BJ (cell line): ENCODE results near the gene PSMB8. TPM values are rescaled to one million over a fixed set of nuclear protein-coding genes. Genes with fewer than 3 reads are reported as not detected.
"Not testable (repeated sequence)": the region's sequence is repeated elsewhere in the genome, so short reads cannot be mapped to it uniquely, and the experiment has no call there.

ENCODE experiments used
- CTCF ChIA-PET: fragments of 350-600 bp; formaldehyde crosslinking; extraction: SDS; loops from one replicate; lab custom pipeline; 2021; ENCODE audit warnings: antibody characterized with exemption, inconsistent platforms; lab: Yijun Ruan, JAX
- POLR2A ChIA-PET: fragments of 300-600 bp; sonication (Branson Sonifier 250); formaldehyde crosslinking; extraction: SDS; loops from one replicate; lab custom pipeline; 2021; ENCODE audit warnings: antibody characterized with exemption; lab: Charles Lee
- DNase-seq: peaks from one replicate; pipeline ENCODE4 v3.0.0-alpha.2; 2011; ENCODE audit warnings: low read depth
- H3K27me3 ChIP-seq: 2 replicates; pipeline ENCODE4 v1.6.0; 2011; ENCODE audit warnings: low read length; ENCODE audit not compliant: control insufficient read depth, insufficient read depth
- H3K36me3 ChIP-seq: 2 replicates; pipeline ENCODE4 v1.5.1; 2011; ENCODE audit warnings: low read length; ENCODE audit not compliant: control insufficient read depth, insufficient read depth
- H3K4me3 ChIP-seq: 2 replicates; pipeline ENCODE4 v1.5.1; 2011; ENCODE audit warnings: low read depth, mild to moderate bottlenecking, control low read depth, low read length
- polyA plus RNA-seq: library from polyadenylated mRNA; depleted of rRNA; stranded (reverse); fragments of >200 nt; gene quantifications from 2 replicates; pipeline ENCODE4 v1.2.3, GENCODE V29; 2011
- TF ChIP-seq, protein P1 (sequence below): IDR thresholded peaks from 2 replicates; pipeline ENCODE4 v1.5.1; 2011; ENCODE audit warnings: low read depth, mild to moderate bottlenecking, control low read depth, inconsistent platforms, low read length, moderate library complexity; ENCODE audit not compliant: insufficient read depth

PSMB8 gene
- polyA plus RNA-seq, 1 experiment, result 79.6 TPM

GRCh38 chr6:32879691-32880090 is 35.8 kb upstream of the PSMB8 start:
- ChIA-PET POLR2A (no interaction called here), CTCF (interaction anchor here (0.8 to 3.2 kb wide), 5 partner anchors 12 to 269 kb away, joined by 3 to 11 read pairs (median 5); partner anchors contain the start of genes PSMB9, TAP1 and TAP2)
- DNase-seq, result no peak
- Histone ChIP-seq H3K27me3 (peaks cover 9% of the 10 kb centered on the region), H3K36me3 (no peaks in the 10 kb centered on the region), H3K4me3 (no peak overlapping the region)
- TF ChIP-seq, protein P1, sequence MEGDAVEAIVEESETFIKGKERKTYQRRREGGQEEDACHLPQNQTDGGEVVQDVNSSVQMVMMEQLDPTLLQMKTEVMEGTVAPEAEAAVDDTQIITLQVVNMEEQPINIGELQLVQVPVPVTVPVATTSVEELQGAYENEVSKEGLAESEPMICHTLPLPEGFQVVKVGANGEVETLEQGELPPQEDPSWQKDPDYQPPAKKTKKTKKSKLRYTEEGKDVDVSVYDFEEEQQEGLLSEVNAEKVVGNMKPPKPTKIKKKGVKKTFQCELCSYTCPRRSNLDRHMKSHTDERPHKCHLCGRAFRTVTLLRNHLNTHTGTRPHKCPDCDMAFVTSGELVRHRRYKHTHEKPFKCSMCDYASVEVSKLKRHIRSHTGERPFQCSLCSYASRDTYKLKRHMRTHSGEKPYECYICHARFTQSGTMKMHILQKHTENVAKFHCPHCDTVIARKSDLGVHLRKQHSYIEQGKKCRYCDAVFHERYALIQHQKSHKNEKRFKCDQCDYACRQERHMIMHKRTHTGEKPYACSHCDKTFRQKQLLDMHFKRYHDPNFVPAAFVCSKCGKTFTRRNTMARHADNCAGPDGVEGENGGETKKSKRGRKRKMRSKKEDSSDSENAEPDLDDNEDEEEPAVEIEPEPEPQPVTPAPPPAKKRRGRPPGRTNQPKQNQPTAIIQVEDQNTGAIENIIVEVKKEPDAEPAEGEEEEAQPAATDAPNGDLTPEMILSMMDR, result no peak

DNA sequence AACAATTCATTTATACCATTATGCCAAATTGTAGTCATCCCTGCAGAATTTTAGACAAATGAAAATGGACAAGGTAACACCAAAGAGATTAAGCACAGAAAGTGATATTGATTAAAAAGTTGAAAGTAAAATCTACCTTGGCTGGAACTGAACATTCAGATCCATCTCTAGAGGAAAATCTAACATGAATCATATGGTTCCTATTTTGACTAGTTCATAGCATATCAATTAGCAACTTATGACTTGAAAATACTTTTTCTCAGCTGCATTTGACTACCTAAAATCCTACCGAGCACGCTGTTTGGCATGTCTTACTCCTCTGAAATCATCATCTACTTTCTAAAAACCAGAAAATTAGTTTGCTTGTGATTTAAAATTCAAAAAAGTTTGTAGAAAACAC is 32.8 kb upstream of the PSMB8 start:
- ChIA-PET POLR2A (no interaction called here), CTCF (interaction anchor here (1.1 to 3.2 kb wide), 5 partner anchors 8 to 108 kb away, joined by 3 to 11 read pairs (median 5); partner anchors contain the start of gene TAP2)
- H3K36me3 ChIP-seq, result no peaks in the 10 kb centered on the region
- TF ChIP-seq, protein P1, result no peak
- no peak overlapping the region for H3K4me3 ChIP-seq
- peaks cover 11% of the 10 kb centered on the region for H3K27me3 ChIP-seq
- no peak for DNase-seq

GRCh38 chr6:32873947-32874346 is 30.1 kb upstream of the PSMB8 start:
- POLR2A ChIA-PET, H3K4me3 ChIP-seq, DNase-seq, H3K36me3 ChIP-seq, H3K27me3 ChIP-seq: not testable (repeated sequence)
- CTCF ChIA-PET, result interaction anchor here (1.0 to 2.3 kb wide), 2 partner anchors 35 to 59 kb away, joined by 6 to 12 read pairs; partner anchors contain the start of gene TAP2

GRCh38 chr6:32868257-32868788 is 24.5 kb upstream of the PSMB8 start:
- ChIA-PET POLR2A (interaction anchor here (1.0 kb wide), 1 partner anchor 30 kb away, joined by 4 read pairs; the partner anchor contains the start of gene TAP2), CTCF (interaction anchor here (0.6 to 5.7 kb wide), 40 partner anchors 9 to 751 kb away, joined by 3 to 110 read pairs (median 4); partner anchors contain the start of genes HLA-DMA, PSMB8, PSMB9 and TAP1)
- Histone ChIP-seq H3K36me3 (no peaks in the 10 kb centered on the region), H3K27me3 (peaks cover 6% of the 10 kb centered on the region), H3K4me3 (no peak overlapping the region)
- no peak for DNase-seq
- TF ChIP-seq, protein P1, result peak; percentile 87

DNA sequence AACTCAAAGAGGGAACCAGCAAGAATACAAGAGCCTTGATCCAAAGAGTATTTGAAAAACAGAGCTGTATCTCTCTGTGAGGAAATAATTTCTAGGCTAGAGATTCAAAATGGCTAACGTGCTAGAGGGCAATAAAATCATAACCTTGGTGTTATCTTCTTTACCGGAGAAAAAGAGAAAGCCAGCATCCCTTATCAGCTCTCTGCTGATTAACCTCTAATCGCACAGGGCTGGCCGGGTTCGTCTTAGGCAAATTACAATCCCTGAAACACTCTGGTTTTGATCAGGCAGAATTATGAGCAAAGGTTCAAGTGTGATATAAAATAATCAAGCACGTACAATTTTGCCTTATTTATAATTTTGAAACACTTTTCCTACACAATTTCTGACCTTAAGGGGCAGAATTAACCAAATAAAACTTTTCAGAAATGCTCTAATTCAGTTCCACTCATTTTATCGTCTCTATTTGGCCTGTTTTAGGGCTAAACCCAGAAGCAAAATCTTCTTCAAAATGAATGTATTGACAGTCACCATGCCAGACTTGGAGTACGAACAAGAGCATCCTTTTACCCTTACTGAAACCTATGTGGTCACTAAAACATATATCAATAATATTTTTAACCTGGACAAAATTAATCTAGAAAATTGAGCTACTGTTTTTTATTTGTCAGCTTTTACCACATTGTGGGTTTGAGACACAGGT is 23.9 kb upstream of the PSMB8 start:
- Histone ChIP-seq H3K27me3 (peaks cover 6% of the 10 kb centered on the region), H3K36me3 (no peaks in the 10 kb centered on the region), H3K4me3 (no peak overlapping the region)
- CTCF ChIA-PET, result interaction anchor here (0.6 to 5.7 kb wide), 40 partner anchors 8 to 750 kb away, joined by 3 to 110 read pairs (median 4); partner anchors contain the start of genes HLA-DMA, PSMB8, PSMB9 and TAP1
- TF ChIP-seq, protein P1, result no peak
- POLR2A ChIA-PET, result interaction anchor here (1.0 kb wide), 1 partner anchor 29 kb away, joined by 4 read pairs; the partner anchor contains the start of gene TAP2
- DNase-seq, result no peak
